Activated CD8-positive, alpha-beta memory T cell treated with anti-CD3 and anti-CD28 coated beads, Interleukin-2, amount 50 U/mL, for 1 hour (primary cell): ENCODE results near the gene CORO6.

Source experiments
- DNase-seq: peaks from one replicate; pipeline ENCODE4 v3.0.0-alpha.2; 2020; ENCODE audit errors: extremely low read depth

Gene CORO6

DNA sequence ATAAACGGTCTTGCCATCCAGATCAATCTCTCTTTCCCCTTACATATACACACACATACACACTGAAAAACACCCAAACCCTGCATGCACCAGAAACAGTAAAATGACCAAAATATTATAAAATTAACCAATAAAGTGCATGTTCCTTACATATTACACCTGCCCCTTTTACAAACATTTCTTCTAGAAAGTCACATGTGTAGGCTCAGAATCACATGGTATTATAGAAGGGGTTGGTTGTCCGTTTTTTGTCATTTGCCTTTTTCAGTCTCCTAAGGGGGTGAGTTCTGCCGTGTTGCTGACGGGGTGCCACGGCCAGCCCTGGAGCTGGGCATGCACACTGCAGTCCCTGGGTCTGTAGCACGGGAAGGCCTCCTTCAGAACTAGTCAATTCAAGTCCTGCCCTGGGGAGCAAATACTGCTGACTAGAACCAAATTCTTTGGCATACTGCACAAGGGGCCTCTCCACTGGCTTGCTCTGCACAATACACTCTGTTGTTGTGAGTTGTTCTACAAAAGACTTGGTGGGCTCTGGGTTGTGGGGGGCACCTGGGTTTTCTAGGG lies 8.0 kb upstream of the CORO6 start:
- no peak for DNase-seq

DNA sequence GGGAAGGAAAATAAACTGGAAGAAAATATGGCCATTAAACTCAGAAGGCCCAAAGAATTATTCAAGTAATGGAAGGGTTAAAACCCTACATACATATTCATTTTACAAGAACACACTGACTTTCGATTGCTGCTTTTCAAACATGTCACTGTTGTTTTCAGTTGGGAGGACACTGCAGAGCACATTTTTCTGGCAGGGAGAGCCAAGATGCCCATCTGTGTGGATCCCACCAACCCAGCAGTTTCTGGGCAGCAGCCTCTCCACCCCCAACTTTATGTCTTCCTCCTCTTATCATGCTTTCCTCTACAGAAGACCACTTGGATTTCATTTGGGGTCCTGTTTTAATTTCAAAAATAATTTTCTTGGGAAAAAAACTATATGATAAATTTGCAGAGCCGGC lies 7.1 kb upstream of the CORO6 start:
- DNase-seq, result no peak

DNA sequence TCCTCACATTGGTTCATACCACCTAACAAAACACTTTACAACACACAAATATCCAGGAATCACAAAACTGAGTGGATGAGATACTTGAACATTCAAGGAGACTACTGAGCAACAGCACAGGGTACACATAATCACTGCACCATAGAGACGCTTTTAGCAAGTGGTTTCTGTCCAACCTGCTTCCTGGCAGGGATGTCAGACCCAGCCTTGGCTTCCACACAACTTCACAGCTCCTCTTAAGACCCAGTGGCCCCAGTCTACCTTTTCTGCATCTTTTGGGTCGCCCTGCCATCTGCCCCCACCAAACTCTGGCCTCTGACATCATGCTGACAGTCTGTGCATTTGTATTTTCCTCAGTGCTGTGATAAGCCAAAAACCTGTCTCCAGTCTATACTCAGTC lies 5.9 kb upstream of the CORO6 start:
- no peak for DNase-seq

DNA sequence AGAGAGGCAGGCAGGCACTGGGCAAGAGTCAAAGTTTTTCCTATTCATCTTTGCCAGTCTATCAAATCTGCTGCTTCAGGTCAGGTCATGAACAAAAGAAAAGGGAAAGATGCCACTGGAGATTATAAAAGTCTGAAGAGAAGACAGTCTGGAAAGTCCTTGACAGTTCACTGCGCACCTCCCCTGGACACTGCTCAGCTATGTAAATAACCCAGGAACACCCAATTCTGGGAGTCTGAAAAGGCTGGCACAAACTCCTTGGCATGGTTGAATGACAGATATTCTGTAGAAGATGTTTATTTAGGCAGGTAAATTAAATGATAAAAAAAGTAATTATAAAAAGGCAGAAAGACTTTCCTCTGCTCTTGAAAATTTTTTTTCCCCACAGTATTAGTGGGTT lies 5.2 kb upstream of the CORO6 start:
- no peak for DNase-seq

DNA sequence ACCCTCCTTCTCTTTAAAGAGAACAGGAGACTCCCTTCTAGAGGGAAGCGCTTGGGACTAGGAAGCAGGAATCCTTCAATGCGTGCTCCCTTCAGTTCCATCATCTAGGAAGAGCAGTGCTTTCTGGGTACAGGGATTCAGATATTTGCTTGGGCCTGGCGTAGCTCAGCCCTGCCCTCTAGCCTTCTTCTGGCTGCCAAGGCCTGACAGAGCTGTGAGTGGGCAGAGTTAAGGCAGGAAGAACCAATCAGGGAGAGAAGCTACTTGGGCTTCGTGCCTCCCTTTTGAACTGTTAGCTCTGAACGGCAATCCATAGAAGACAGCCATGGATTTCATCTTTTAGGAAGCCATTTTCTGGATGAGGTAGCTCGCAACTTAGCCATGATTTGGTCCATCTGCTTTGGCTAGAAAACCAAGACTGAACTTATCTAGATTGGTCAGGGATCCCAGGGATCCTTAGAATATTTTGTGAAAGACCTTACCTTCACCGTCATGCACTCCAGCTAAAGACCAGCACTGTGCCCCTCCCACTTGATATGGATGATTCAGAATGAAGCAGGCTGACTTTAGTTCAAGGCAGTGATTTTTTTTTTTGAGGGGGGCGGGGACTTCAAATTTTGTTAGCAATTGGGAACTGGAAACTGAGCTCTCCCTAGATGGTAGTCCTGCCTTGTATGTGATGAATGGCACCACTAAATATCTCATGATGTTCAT lies 2.5 kb upstream of the CORO6 start:
- no peak for DNase-seq

DNA sequence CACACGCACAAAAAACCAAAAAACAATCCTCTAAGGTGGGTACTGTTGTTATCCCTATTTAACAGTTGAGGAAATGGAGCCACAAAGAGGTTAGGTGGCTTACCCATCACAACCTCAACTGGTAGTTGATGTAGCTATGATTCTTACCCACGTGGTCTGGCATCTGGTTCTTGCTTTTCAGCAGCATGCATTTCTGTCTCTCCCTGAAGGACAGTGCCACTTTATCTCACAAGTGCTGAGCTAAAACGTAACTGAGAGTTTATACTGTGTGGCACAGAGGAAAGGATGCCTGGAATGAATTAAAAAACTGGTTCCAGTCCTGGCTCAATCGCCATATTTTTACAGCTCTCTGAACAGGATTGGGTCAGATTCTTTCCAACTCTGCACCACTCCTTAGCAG lies 1.9 kb upstream of the CORO6 start:
- no peak for DNase-seq

DNA sequence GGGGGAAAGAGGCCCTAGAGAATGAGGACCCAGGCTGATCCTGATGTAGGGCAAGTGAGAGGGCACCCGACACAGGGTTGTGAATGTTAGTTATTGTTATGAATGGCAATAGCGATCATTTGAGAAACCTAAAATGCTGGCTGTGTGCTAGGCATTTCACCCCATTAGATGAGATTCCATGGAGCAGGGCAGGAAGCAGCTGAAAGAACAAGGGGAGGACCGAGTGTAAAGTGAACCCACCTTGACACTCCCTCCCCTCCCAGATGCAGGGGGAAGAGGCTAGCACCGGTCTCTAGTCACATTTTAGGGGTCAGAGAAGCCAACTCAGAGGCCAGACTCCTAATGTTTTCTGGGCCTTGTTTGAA lies 553 bp upstream of the CORO6 start:
- no peak for DNase-seq

DNA sequence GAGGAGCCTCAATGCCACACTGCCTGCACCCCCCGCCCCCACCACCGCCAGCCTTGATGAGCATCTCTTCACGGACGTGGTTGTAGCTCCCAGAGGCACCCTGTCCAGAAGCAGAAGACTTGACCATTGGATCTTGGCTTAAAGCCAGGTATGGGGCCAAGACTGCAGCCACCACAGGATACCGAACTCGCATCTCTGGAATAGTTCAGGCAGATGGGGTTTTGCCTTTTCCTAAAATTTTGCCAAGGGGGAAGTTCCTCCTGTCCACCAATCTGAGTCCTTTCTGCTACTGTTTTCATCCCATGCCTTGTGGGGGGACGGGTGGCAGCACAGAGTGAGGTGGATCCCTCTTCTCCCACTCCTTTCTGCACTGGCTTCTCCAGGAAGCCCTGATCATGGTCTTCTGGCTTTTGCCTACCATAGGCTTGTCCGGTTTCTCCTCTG lies 939 bp downstream of the CORO6 start:
- DNase-seq, result no peak

DNA sequence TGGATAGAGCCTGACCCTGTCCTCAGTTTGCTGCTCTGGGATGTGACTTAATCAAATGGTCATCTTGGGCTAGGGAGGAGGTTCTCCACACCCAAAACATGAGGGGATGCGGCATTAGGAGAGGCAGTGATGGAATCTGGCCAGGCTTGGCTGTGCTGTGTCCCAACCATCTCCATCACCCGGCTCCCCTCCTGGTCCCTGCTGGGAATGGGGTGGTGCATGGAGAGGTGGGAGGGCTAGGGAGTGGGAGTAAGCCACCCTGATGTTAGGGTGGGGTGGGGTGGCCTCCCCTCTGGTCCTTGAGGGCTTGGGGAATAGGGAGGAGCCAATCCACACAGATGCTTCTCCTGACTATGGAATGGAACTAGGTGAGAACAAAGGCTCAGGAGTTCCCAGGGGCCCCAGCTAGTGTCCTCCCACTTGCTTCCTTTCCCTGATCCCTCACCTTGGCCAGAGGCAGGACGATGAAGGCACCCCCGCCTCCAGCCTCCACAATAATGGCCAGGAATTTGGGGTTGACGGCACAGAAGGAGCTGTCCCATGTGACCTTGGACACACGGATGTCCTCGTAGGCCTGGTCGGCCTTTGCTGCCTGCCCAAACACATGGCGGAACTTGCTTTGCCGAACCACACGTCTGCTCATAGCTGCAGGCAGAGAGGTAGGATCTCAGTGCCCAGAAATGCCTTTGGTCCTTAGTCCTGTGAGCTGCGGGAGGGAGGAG lies 1.8 kb downstream of the CORO6 start:
- DNase-seq, result no peak

DNA sequence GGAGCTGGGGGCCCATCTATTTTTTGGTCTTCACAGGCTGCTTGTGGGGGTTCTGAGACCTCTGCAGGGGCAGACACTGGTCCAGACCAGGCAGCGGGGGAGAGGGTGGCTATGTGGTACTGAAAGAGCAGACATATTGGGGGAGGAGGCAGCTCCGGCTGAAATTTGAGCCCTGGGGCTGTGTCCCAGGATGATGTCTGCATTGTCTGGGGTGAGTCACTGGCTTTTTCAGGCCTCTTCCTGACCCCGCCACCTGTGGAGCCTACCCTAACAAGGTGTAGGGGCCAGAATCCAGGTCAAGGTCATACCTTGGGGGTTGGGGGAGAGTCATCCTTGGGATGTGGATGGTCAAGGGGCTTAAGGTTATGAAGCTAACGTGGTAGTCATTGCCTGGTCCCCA lies 2.4 kb downstream of the CORO6 start:
- no peak for DNase-seq

DNA sequence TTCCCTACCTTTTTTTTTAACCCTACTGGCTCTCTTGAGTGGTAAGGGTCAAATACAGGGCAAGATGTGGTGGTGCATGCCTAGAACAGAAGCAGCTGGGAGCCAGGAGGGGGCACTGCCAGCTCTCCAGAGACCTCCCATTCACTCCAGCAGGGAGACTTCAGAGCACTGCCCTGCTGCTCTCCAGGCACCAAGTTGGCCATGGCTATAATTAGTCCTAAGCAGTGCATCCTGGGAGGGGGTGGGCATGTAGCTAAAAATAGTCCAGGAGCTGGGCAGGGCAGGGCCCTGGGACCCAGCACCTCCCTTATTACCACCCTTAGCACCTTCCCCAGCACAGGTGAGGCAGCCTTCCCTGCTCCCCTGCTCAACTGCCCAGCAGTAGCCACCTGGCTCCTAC lies 3.5 kb downstream of the CORO6 start:
- DNase-seq, result no peak

DNA sequence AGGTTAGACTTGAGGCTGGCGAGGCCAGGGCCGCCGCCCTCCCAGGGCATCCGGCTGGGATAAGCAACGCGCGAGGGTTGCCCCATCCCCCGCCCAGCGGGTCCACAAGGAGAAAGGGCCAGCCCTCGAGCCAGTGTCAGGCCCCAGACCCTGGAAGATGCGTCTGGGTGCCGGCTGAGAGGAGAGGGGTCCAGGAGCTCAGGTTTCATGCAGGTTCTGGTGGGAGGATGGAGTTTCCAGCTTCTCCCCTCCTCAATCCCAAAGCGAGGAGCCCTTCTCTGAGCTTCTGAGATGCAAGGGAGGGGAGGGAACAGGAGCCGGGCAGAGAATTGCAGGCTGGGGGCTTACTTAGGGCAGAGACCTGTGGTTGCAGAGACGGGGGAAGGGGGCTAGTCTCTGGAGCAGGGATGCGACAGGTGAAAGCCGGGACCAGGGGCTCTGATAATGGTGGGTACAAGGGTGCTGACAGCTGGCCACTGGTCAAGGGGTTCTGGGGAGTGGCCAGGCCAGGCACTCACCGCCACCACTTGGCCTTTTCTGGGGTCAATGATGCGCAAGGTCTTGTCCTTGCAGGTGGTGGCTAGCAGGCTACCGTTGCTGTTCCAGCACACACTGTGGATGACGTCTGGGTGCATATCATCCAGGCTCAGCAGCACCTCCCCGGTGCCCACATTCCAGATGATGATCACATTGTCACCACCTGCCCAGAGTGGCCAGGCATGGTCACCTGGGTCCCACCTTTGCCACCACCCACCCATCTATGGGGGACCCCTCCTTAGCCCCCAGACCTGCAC lies 4.2 kb downstream of the CORO6 start:
- DNase-seq, result no peak

DNA sequence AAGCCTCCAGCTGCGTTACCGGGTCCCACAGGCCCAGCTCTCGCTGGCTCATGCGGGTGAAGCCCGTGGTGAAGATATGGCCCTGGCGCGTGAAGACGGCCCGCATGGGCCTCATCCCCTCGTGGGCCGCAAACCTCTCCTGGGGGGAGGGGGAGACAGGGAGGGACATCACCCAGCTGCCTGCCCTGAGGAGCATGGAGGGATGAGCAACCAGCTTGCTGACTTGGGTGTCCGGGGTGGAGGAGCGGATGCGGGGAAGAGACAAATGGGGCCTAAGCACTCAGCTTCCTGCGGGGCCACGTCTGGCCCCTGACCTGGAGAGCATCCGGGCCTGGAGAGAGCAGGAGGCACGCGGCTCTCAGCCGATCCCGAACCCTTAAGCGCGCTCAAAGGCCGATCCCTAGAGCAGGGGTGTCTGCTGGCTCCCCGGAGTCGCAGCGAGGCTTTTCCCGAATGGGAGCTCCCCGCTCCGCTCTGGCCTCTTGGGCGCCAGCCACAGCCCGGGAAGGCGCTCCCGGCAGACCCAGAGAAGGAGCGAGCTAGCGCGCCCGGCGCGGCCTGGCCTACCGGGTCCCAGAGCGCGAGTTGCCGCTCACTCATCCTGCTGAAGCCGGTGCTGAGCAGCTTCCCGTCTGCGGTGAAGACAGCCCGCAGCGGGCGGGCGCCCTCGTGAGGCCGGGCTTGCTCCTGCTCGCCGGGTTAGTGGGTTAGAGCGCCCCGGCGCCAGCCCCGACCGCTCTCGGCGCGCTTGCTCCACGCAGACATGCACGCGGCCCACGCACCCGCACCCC lies 5.0 kb downstream of the CORO6 start:
- DNase-seq, result peak; percentile 45

DNA sequence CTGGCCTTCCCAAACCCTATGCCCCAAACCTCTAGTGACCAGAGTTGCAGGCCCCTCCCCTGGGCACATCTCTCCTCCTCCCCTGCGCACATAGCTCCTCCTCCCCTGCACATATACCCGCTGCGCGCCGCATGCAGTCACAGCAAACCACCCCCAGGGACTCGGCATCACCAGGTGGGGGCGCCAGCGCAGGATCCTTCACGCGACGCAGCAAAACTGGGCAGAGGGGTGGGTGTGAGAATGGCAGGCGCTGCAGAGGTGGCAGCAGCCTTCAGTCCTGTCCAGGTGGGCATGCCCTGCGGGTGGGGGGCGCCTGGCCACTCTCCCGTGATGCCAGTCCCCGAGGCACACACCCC lies 5.6 kb downstream of the CORO6 start:
- DNase-seq, result peak; percentile 65

DNA sequence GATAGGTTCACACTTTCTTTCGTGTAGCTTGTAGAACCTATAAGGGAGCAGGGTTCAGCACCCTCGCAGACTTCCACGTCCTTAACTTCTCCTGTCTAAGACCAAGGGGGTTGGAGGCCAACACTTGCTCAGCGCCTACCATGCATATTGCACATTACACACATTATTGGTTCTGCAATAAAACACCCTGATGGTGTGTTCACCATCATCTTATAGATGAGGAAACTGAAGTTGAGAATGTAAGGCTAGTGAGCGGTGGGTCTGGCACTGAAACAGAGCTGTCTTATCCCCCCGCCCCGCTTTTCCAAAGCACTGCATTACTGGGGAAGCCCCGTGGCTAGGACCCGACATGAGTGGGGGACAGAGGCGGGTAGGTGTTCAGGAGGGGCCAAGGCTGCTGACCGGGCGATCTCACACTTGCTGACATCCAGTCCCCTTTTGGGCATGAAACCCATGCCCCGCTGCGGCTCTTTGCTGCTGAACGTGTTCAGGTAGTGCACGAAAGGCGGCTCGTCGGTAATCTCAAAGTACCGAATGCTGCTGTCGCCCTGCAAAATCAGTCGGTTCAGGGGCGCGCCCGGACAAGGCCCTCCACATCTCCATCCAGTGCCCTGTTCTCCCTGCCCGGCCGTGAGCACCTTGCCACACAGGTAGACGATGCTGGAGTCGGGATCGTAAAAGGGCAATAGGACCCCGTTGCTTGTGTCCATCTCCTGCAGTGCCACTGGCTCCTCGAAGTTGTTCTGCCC lies 6.2 kb downstream of the CORO6 start:
- no peak for DNase-seq

DNA sequence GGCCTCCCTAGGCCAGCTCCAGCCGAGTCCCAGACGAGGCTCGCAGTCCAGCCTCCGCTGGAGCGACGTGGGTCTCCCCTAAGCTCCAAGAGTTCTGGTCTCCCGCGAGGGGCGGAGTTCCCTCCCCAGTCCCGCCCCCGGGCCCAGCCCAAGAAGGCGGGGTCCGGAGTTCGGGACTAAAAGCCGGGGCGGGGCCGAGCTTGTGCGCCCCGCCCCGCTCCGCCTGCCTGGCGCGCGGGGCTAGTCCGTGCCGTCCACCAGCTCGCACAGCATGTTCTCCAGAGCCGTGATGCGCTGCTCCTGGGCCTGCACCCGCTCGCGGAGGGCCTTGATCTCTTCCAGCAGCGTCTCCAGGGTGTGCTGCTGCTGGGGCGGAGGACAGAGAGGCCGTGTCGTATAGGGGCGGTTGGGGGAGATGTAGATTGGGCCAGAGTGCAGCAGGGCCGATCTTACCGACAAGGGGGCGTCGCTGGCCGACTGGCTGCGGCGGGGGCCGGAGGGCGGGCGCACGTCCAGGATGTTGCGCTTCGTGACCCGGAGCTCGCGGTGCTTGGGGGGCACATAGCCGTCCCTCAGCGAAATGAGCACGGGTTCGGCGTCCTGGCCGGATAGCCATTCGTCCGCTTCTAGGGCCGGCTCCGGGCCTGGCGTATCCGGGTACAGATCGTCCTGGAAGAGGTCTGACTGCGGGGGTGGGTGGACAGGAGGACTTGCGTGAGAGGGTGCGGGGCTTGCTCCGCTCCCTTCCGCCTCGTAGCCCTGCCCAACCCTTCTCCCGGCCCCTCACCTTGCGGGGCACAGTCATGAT lies 7.0 kb downstream of the CORO6 start:
- DNase-seq, result no peak

DNA sequence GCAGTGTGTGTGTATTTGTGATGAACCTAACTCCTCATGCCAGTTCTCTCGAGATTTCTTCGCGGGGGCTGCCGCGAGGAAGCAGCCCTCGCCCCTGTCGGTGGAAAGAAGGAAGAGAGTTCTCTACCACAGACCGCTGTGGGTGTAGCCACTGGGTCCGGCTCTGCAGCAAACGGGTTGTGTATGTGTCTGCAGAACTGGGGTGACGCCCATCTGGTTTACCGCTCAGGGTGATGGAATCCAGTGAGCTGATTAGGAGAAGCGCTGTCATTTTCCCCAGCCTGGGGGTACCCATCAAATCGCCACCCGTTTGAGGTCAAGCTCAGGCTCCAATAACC lies 7.7 kb downstream of the CORO6 start:
- DNase-seq, result peak; percentile 60

DNA sequence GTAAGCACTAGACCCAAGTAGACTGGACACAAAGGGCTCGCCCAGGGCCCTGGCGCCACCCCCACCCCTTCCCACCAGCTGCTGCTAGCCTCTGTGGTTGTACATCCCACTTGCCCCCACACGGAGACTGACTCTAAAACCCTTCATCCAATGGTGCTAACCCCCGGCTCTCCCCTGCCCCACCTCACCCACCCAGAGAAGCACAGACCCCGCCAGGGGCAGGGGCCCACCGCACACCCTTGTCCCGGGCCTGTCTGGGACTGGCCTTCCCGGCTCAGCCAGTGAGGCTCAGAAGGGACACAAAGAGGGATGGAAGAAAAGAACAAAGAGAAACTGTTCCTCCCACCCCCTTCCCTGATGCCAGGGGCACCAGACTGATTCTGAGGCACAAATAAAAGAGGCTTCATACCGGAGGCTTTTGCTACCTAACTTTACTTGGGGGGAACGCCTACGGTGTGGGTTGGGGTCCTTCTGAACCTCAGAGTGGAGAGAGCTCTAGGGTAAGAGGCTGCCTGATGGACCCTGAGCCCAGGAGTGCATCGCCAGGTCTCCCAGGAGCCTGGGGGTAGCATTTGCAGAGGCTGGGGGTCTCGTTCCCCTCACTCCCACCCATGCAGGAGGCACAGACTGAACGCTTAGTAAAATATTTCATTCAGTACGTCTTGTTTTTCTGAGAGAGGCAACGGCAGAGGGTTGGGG lies 8.2 kb downstream of the CORO6 start:
- no peak for DNase-seq

DNA sequence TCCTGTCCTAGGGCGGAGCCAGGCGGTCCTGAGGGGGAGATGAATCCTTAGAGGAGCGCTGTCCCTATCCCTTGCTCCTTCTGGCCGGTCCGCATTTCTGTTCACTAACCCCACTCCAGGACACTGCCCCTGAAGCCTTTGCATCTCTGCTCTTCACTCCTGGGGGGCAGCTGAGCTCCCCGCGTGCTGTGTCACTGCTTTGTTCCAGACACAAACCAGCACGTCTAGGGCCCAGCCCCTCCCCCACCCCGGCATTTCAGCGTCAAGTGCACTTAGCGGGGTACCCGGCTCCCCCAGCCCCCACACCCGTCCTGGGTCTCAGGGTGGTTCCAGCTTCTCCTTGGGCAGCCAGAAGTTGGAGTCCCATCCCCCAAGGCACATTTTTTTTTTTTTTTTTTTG lies 8.9 kb downstream of the CORO6 start:
- no peak for DNase-seq

DNA sequence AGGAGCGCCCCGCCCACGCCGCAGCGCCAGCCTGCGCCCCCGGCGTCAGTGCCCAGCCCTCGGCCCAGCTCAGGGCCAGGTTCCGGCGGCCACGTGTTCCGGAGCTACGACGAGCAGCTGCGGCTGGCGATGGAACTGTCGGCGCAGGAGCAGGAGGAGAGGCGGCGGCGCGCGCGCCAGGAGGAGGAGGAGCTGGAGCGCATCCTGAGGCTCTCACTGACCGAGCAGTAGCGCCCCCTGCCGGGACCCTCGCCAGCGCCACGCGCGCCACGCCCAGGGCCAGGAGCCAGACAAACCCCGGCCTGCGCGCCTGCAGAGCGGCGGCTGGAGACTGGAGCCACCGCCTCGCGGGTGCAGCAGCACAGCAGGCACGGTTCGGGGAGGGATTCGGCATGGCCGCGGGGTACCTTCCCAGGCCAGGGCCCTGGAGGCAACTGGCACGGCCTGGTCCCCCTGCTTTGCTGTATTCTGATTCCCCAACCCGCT lies 9.3 kb downstream of the CORO6 start:
- peak; percentile 60 for DNase-seq
